AG04449 (cell line): Measurements from ENCODE around the gene FNDC3B.
"Not testable (repeated sequence)": the region's sequence is repeated elsewhere in the genome, so short reads cannot be mapped to it uniquely, and the experiment has no call there.

Source experiments
- CTCF ChIA-PET: fragments of 350-600 bp; formaldehyde crosslinking; extraction: SDS; loops from one replicate; lab custom pipeline; 2021; ENCODE audit warnings: antibody characterized with exemption; lab: Yijun Ruan, JAX
- POLR2A ChIA-PET: fragments of 400-600, 350-600 bp; formaldehyde crosslinking; extraction: SDS; loops from one replicate; lab custom pipeline; 2020; ENCODE audit warnings: antibody characterized with exemption, inconsistent platforms; lab: Yijun Ruan, JAX
- DNase-seq: peaks from one replicate; pipeline ENCODE4 v3.0.0-alpha.2; 2010; ENCODE audit warnings: low read depth, low spot score
- H3K4me3 ChIP-seq: 2 replicates; pipeline ENCODE4 v1.5.1; 2011; ENCODE audit warnings: low read depth, mild to moderate bottlenecking, control low read depth, low read length
- CTCF ChIP-seq: IDR thresholded peaks from one replicate; pipeline ENCODE4 v1.5.1; 2011; ENCODE audit warnings: mild to moderate bottlenecking, moderate library complexity, low read length, control low read depth, inconsistent platforms; ENCODE audit not compliant: insufficient read depth; ENCODE audit errors: missing control alignments

The FNDC3B gene

DNA sequence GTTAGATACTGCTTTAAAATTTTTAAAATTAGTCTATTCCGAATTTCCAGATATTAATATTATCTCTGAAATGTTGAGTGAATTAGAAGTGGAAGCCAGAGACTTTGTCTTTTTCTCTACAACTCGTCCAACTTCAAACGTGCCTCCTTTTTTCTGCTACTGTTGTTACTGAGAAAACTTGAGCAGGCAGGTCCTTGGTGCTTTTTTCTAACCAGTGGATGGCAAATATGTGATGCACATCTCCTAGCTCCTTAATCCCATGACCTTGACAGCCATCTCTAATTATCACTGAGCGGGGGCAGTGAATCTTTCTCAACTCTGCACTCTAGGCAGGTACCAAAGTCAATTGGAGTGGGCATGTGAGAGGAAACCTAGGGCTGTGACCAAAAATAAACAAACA is 50.7 kb downstream of the FNDC3B start:
- no peak overlapping the region for H3K4me3 ChIP-seq
- POLR2A ChIA-PET: no interaction called here
- TF ChIP-seq CTCF: no peak
- CTCF ChIA-PET: no interaction called here
- no peak for DNase-seq

DNA sequence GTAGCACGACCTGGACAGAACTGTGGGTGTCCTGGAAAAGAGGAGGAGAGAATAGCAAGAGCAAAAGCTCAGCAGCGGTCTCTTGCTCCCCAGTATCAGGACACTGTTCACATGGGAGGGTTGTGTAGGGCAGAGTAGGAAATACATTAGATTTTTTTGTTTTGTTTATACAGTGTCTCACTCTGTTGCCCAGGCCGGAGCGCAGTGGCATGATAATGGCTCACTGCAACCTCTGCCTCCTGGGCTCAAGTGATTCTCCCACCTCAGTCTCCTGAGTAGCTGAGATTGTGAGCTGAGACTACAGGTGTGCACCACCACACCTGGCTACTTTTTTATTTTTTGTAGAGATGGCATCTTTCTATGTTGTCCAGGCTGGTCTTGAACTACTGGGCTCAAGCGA is 53.3 kb downstream of the FNDC3B start:
- H3K4me3 ChIP-seq: no peak overlapping the region
- no peak for TF ChIP-seq CTCF
- ChIA-PET POLR2A (interaction anchor here (0.6 kb wide), 1 partner anchor 35 kb away, joined by 3 read pairs; no protein-coding TSS in a partner anchor), CTCF (interaction anchor here (0.9 kb wide), 1 partner anchor 11 kb away, joined by 3 read pairs; no protein-coding TSS in a partner anchor)
- DNase-seq: no peak

GRCh38 chr3:172093581-172094443 is 54.4 kb downstream of the FNDC3B start:
- DNase-seq, POLR2A ChIA-PET: not testable (repeated sequence)

DNA sequence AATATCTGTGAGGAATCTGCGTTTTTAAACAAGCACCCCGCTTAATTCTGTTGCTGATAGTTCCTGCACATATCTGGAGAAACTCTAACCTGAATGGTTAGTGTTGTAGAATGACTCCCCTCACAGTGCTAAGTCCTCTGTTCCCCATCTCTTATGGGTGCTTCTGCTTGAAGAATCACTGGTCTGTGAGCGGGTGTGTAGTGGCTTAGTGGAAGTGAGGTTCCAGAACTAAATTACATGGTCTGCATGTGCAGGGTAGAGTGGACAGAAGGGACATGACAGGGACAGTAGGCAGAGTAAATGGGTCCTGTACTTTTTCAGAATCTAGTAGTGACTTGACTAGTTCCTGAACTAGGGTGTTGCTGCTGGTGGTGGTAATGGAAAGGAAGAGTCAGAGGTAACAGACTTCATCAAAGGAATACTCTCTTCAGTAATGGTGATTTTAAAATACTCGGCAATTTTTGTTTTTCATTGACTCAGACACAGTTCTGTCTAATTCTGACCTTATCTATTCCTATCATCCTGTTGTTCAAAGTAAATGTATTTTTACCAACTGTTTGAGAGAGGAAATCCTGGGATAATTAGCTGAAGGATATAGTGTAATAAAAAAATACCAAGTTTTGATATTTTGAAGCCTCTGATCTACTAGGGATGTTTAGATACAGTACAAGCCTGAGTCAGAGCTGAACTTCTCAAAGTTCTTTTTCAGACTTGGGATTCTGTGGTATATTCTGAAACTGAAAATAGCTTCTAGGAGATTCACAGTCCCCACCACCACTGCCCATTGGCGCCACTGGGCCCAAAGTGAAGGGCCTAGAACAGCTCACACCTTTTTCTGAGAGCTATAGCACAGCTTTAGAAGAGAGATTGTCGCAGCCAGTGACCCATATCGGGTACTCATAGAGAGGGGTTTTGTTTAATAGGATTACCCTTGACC is 55.5 kb downstream of the FNDC3B start:
- ChIA-PET CTCF (no interaction called here), POLR2A (interaction anchor here (0.9 kb wide), 1 partner anchor 10 kb away, joined by 4 read pairs; no protein-coding TSS in a partner anchor)
- H3K4me3 ChIP-seq: no peak overlapping the region
- TF ChIP-seq CTCF: no peak
- DNase-seq: no peak

More at GRCh38 chr3:172093581-172094443, 54.4 kb downstream of the FNDC3B start:
- H3K4me3 ChIP-seq, CTCF ChIA-PET: not testable (repeated sequence)

- POLR2A ChIA-PET: interaction anchor here (0.5 kb wide), 1 partner anchor 121 kb away, joined by 3 read pairs; no protein-coding TSS in a partner anchor
- no peak for DNase-seq
- CTCF ChIA-PET: no interaction called here
- TF ChIP-seq CTCF: no peak
- no peak overlapping the region for H3K4me3 ChIP-seq
These were observed 57.6 kb downstream of the FNDC3B start for GRCh38 chr3:172096881-172097420.

DNA sequence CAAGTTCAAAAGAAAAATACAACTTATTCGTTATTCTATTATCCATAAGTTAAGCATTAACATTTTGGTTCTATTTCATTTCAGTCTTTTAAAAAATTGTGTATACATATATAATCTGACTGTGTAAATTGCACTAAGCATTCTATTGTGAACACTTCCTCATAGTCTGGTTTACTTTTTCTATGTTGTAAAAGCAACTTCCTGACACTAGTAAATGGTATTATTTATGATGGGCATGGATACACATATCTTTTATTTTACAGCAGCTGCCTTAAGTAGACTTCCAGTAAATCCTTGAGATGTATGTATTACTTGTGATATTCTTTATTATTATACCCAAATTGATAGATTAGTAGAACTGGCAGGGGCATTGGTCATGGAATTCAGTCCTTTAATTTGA is 58.2 kb downstream of the FNDC3B start:
- POLR2A ChIA-PET: no interaction called here
- no peak for DNase-seq
- CTCF ChIA-PET: no interaction called here
- no peak overlapping the region for H3K4me3 ChIP-seq
- no peak for TF ChIP-seq CTCF
